H9 (cell line): Measurements from ENCODE around the gene CCSER1. TPM values are rescaled to one million over a fixed set of nuclear protein-coding genes. Genes with fewer than 3 reads are reported as not detected.

Experiments
- DNase-seq: peaks from one replicate; pipeline ENCODE4 v3.0.0-alpha.2; 2017
- H2AFZ ChIP-seq: one replicate; pipeline ENCODE4 v1.6.1; 2013; ENCODE audit warnings: mild to moderate bottlenecking, low read length, control low read depth, moderate library complexity
- H2AK5ac ChIP-seq: 2 replicates; pipeline ENCODE4 v1.6.1; 2013; ENCODE audit warnings: low read length, control low read depth, mixed read lengths; ENCODE audit not compliant: insufficient read length
- H2BK120ac ChIP-seq: one replicate; pipeline ENCODE4 v1.6.1; 2013; ENCODE audit warnings: low read depth, mild to moderate bottlenecking, low read length, control low read depth, inconsistent platforms; ENCODE audit not compliant: poor library complexity, severe bottlenecking
- H2BK12ac ChIP-seq: 2 replicates; pipeline ENCODE4 v1.6.1; 2013; ENCODE audit warnings: low read length, control low read depth, mixed read lengths, low read depth; ENCODE audit not compliant: insufficient read length
- H2BK15ac ChIP-seq: 2 replicates; pipeline ENCODE4 v1.6.1; 2013; ENCODE audit warnings: low read depth, low read length, control low read depth
- H2BK20ac ChIP-seq: one replicate; pipeline ENCODE4 v1.6.1; 2013; ENCODE audit warnings: low read depth, mild to moderate bottlenecking, low read length, control low read depth, inconsistent platforms; ENCODE audit not compliant: poor library complexity, severe bottlenecking
- H2BK5ac ChIP-seq: 2 replicates; pipeline ENCODE4 v1.6.1; 2013; ENCODE audit warnings: low read length, control low read depth, mixed read lengths; ENCODE audit not compliant: insufficient read length
- H3K14ac ChIP-seq: 2 replicates; pipeline ENCODE4 v1.6.1; 2013; ENCODE audit warnings: low read length, control low read depth; ENCODE audit not compliant: insufficient read depth
- H3K18ac ChIP-seq: 2 replicates; pipeline ENCODE4 v1.6.1; 2013; ENCODE audit warnings: low read depth, mild to moderate bottlenecking, mixed read lengths, low read length, control low read depth; ENCODE audit not compliant: insufficient read length
- H3K23ac ChIP-seq: 2 replicates; pipeline ENCODE4 v1.6.1; 2013; ENCODE audit warnings: low read length, control low read depth, mixed read lengths, low read depth; ENCODE audit not compliant: insufficient read length
- H3K23me2 ChIP-seq: 2 replicates; pipeline ENCODE4 v1.6.1; 2013; ENCODE audit warnings: low read depth, mild to moderate bottlenecking, mixed read lengths, low read length, control low read depth; ENCODE audit not compliant: insufficient read length, poor library complexity, severe bottlenecking
- H3K27ac ChIP-seq: 2 replicates; pipeline ENCODE4 v1.5.1; 2013; ENCODE audit warnings: low read length, control low read depth, mixed read lengths, low read depth; ENCODE audit not compliant: insufficient read length
- H3K27me3 ChIP-seq: 2 replicates; pipeline ENCODE4 v1.6.1; 2013; ENCODE audit warnings: low read length, control low read depth, inconsistent platforms; ENCODE audit not compliant: insufficient read depth
- H3K4ac ChIP-seq: 2 replicates; pipeline ENCODE4 v1.6.1; 2013; ENCODE audit warnings: low read depth, mild to moderate bottlenecking, control low read depth, inconsistent platforms, low read length, moderate library complexity
- H3K4me1 ChIP-seq: 2 replicates; pipeline ENCODE4 v1.6.1; 2013; ENCODE audit warnings: low read length, control low read depth, inconsistent platforms; ENCODE audit not compliant: insufficient read depth
- H3K4me2 ChIP-seq: 2 replicates; pipeline ENCODE4 v1.6.1; 2013; ENCODE audit warnings: low read length, control low read depth, mixed read lengths; ENCODE audit not compliant: insufficient read length, insufficient read depth
- H3K56ac ChIP-seq: 2 replicates; pipeline ENCODE4 v1.6.1; 2013; ENCODE audit warnings: low read depth, mild to moderate bottlenecking, mixed read lengths, low read length, control low read depth; ENCODE audit not compliant: insufficient read length
- H3K79me1 ChIP-seq: 2 replicates; pipeline ENCODE4 v1.6.1; 2013; ENCODE audit warnings: low read depth, mild to moderate bottlenecking, moderate library complexity, low read length, control low read depth, inconsistent platforms; ENCODE audit not compliant: insufficient read depth, poor library complexity, severe bottlenecking
- H3K79me2 ChIP-seq: 2 replicates; pipeline ENCODE4 v1.6.1; 2013; ENCODE audit warnings: low read length, control low read depth, inconsistent platforms; ENCODE audit not compliant: insufficient read depth
- H3K9ac ChIP-seq: 2 replicates; pipeline ENCODE4 v1.6.1; 2013; ENCODE audit warnings: low read length, control low read depth, mixed read lengths; ENCODE audit not compliant: insufficient read length; ENCODE audit errors: extremely low read depth
- H3K9me3 ChIP-seq: one replicate; pipeline ENCODE4 v1.6.1; 2013; ENCODE audit warnings: low read depth, low read length, inconsistent platforms; ENCODE audit not compliant: control insufficient read depth
- H3T11ph ChIP-seq: one replicate; pipeline ENCODE4 v1.6.1; 2013; ENCODE audit warnings: mild to moderate bottlenecking, low read length, control low read depth, inconsistent platforms
- H4K20me1 ChIP-seq: one replicate; pipeline ENCODE4 v1.6.1; 2013; ENCODE audit not compliant: control insufficient read depth, insufficient read length, insufficient read depth
- H4K5ac ChIP-seq: 2 replicates; pipeline ENCODE4 v1.6.1; 2013; ENCODE audit warnings: low read depth, mild to moderate bottlenecking, mixed read lengths, low read length, control low read depth; ENCODE audit not compliant: insufficient read length
- H4K8ac ChIP-seq: replicated peaks from 2 replicates; pipeline ENCODE4 v1.6.1; 2013; ENCODE audit warnings: low read length, control low read depth, mixed read lengths, low read depth; ENCODE audit not compliant: insufficient read length
- H4K91ac ChIP-seq: 2 replicates; pipeline ENCODE4 v1.6.1; 2013; ENCODE audit warnings: low read depth, mild to moderate bottlenecking, moderate library complexity, mixed read lengths, low read length, control low read depth; ENCODE audit not compliant: insufficient read length
- H3K27ac Mint-ChIP-seq, 3 experiments: 2 replicates in 2 of 3; 3 replicates in 1 of 3; pipeline ENCODE4 v1.8.0; 2020 to 2021; ENCODE audit warnings: mixed read lengths in 3 of 3, mild to moderate bottlenecking in 1 of 3, moderate library complexity in 1 of 3
- H3K27me3 Mint-ChIP-seq: 2 replicates; pipeline ENCODE4 v1.8.0; 2021; ENCODE audit warnings: low read depth, mild to moderate bottlenecking, moderate library complexity, mixed read lengths
- H3K36me3 Mint-ChIP-seq, 3 experiments: 2 replicates in 2 of 3; 3 replicates in 1 of 3; pipeline ENCODE4 v1.8.0; 2020 to 2021; ENCODE audit warnings: low read depth in 3 of 3, mixed read lengths in 3 of 3; ENCODE audit not compliant: insufficient read depth in 1 of 3
- H3K4me1 Mint-ChIP-seq, 2 experiments: 2 replicates each; pipeline ENCODE4 v1.8.0; 2020; ENCODE audit warnings: mixed read lengths in 2 of 2
- H3K4me3 Mint-ChIP-seq, 2 experiments: 2 replicates in 1 of 2; 3 replicates in 1 of 2; pipeline ENCODE4 v1.8.0; 2020 to 2021; ENCODE audit warnings: mild to moderate bottlenecking in 2 of 2, mixed read lengths in 2 of 2, moderate library complexity in 1 of 2
- H3K9me3 Mint-ChIP-seq, 2 experiments: 2 replicates in 1 of 2; 3 replicates in 1 of 2; pipeline ENCODE4 v1.8.0; 2020; ENCODE audit warnings: mild to moderate bottlenecking in 2 of 2, mixed read lengths in 2 of 2, moderate library complexity in 1 of 2
- CTCF ChIP-seq: fragments of 200-600 bp; sonication (generic); conservative IDR thresholded peaks from 3 replicates; pipeline ENCODE4 v1.8.0; 2021; ENCODE audit warnings: antibody characterized with exemption, mild to moderate bottlenecking
- total RNA-seq: library from RNA; stranded (reverse); gene quantifications from 2 replicates; pipeline ENCODE4 v1.2.1, GENCODE V29; 2021

CCSER1 gene
- total RNA-seq, 1 experiment from 2014 or later, result 0.37 TPM

DNA sequence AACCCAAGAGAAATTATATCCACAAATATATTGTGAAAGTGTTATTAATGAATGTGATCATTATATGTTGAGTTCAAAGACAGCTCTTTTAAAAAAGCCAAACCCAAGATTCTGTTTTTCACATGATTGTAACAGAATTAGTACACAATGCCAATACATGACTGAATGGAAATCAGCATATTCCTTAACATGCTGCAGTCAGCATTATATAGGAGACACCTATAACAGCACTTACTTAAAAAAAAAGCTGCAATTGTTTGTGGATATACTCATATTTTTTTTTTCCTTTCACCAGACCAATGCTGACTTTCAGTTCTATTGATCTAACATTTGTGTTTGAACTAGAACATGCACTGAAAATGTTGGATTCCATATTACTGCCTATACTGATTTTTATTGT lies 165.2 kb downstream of the CCSER1 start:
- Mint-ChIP-seq H3K4me1 (no peaks in the 10 kb centered on the region), H3K36me3 (no peaks in the 10 kb centered on the region), H3K9me3 (no peaks in the 10 kb centered on the region; a peak in 1 of 5 replicates), H3K27ac (no peak overlapping the region), H3K4me3 (no peak overlapping the region), H3K27me3 (no peaks in the 10 kb centered on the region)
- Histone ChIP-seq H3K14ac (no peak overlapping the region), H2AFZ (no peak overlapping the region), H3K9ac (no peak overlapping the region), H2BK5ac (no peak overlapping the region), H3K56ac (no peak overlapping the region), H3K4me1 (no peaks in the 10 kb centered on the region), H3K9me3 (no peaks in the 10 kb centered on the region), H3K27me3 (no peaks in the 10 kb centered on the region), H3K23ac (no peak overlapping the region), H3K79me2 (no peaks in the 10 kb centered on the region), H3K4ac (no peak overlapping the region), H4K8ac (no peak overlapping the region), H4K20me1 (no peaks in the 10 kb centered on the region), H2BK15ac (no peak overlapping the region), H3K18ac (no peak overlapping the region), H2BK120ac (no peak overlapping the region), H2BK20ac (no peak overlapping the region), H3K27ac (no peak overlapping the region), H4K91ac (no peak overlapping the region), H2BK12ac (no peak overlapping the region), H4K5ac (no peak overlapping the region), H3K79me1 (no peaks in the 10 kb centered on the region), H2AK5ac (no peak overlapping the region), H3K23me2 (no peaks in the 10 kb centered on the region), H3K4me2 (no peak overlapping the region), H3T11ph (no peak overlapping the region)
- DNase-seq, result no peak
- no peak for TF ChIP-seq CTCF
